ENCODE data around the gene AMBP. TPM values are rescaled to one million over a fixed set of nuclear protein-coding genes. Genes with fewer than 3 reads are reported as not detected.
A peak's percentile ranks its signal among the peaks of the same experiment; 100 is the strongest.

AMBP gene
- total RNA-seq, 4 donors from 2014 or later: not detected

DNA sequence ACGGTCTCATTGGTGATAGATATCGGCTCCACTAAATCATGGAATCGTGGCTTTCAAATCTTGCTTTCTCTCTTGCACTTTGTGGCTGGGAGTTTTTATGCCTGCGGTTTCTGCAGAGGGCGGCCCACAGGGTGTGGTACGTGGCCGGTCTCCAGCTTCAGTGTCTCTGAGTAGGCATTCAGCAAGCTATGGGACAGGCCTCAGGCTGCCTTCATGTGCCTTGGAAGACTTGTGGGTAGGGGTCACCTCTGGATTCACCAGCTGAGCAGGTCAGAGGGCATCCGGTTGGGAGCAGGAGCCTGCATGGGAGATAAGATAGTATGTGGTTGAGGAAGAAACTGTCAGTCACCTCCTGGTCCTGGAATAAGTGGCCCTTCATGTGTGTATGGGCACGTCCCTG is 47.7 kb downstream of the AMBP start:
- H3K4me3 ChIP-seq: no peak overlapping the region
- H3K9me3 ChIP-seq: no peaks in the 10 kb centered on the region
- intact Hi-C loops (cut with DNase I): no loop called here
- H3K36me3 ChIP-seq: peaks cover 7 to 34% (median 14%) of the 10 kb centered on the region in 4 donors
- H3K27ac ChIP-seq (replicated peaks in 1 of 4): no peak overlapping the region
- no peaks in the 10 kb centered on the region for H3K4me1 ChIP-seq
- TF ChIP-seq, protein P1, sequence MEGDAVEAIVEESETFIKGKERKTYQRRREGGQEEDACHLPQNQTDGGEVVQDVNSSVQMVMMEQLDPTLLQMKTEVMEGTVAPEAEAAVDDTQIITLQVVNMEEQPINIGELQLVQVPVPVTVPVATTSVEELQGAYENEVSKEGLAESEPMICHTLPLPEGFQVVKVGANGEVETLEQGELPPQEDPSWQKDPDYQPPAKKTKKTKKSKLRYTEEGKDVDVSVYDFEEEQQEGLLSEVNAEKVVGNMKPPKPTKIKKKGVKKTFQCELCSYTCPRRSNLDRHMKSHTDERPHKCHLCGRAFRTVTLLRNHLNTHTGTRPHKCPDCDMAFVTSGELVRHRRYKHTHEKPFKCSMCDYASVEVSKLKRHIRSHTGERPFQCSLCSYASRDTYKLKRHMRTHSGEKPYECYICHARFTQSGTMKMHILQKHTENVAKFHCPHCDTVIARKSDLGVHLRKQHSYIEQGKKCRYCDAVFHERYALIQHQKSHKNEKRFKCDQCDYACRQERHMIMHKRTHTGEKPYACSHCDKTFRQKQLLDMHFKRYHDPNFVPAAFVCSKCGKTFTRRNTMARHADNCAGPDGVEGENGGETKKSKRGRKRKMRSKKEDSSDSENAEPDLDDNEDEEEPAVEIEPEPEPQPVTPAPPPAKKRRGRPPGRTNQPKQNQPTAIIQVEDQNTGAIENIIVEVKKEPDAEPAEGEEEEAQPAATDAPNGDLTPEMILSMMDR (IDR thresholded peaks at IDR 0.05): no peak
- no peak for TF ChIP-seq POLR2AphosphoS5 (IDR thresholded peaks at IDR 0.05)
- no peak for TF ChIP-seq POLR2A (IDR thresholded peaks at IDR 0.05; ENCODE audit: low read depth)
- TF ChIP-seq EP300 (IDR thresholded peaks at IDR 0.05): no peak
- 89% methylated on average over 9 of the region's 9 CpGs for WGBS
- no peaks in the 10 kb centered on the region for H3K27me3 ChIP-seq
- DNase-seq (ENCODE audit: extremely low spot score): peak; percentile 89

DNA sequence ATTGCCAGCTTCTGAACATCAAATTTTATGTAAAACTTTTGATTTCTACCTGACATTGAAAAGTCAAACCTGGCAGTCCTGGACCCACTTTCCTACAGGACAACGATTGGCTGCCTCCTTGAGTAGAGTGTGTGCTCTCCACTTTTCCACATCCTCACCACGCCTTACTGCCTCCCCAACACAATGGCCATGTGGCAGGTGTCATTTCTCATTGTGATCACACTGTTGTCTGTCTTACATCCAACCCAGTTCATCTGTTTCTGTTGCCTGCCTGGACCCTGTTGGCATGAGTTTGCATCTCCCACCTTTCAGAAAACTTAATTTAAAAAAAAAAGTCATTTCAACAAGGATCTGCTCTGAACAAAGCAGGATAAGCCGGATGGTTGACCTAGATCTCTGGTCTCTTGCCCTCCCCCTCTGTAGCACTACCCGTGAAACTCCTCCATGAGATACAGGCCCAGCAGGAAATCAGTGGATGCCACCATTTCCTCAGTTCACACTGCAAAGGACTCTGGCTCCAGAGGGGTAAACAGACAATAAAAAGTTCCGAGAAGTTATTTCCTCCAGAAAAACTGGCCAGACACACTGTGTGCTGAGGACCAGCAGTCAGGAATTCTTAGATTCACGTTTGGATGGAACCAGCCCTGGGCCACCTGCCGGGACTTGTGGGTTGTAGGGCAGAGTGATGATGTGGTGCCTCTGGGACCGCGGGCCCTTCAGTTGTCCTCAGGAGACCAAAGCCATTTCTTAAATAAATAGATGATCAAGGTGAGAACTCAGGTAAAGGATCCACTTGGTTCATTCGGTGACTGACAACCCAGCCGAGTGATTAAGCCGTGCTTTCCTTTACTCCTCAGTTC is 48.6 kb downstream of the AMBP start:
- TF ChIP-seq, protein P1 (IDR thresholded peaks at IDR 0.05): no peak
- TF ChIP-seq EP300 (IDR thresholded peaks at IDR 0.05) (no peak), POLR2A (IDR thresholded peaks at IDR 0.05; ENCODE audit: low read depth) (no peak), POLR2AphosphoS5 (IDR thresholded peaks at IDR 0.05) (no peak)
- no peaks in the 10 kb centered on the region for H3K4me1 ChIP-seq
- H3K4me3 ChIP-seq: no peak overlapping the region
- H3K9me3 ChIP-seq: peaks cover 0 to under 1% (median 0%) of the 10 kb centered on the region in 4 donors
- no peak overlapping the region for H3K27ac ChIP-seq (replicated peaks in 1 of 4)
- no peaks in the 10 kb centered on the region for H3K27me3 ChIP-seq
- H3K36me3 ChIP-seq: peaks cover 4 to 39% (median 12%) of the 10 kb centered on the region in 4 donors
- 89% methylated on average over 12 of the region's 12 CpGs for WGBS
- DNase-seq (ENCODE audit: extremely low spot score): peak; percentile 82
- intact Hi-C loops (cut with DNase I): no loop called here

DNA sequence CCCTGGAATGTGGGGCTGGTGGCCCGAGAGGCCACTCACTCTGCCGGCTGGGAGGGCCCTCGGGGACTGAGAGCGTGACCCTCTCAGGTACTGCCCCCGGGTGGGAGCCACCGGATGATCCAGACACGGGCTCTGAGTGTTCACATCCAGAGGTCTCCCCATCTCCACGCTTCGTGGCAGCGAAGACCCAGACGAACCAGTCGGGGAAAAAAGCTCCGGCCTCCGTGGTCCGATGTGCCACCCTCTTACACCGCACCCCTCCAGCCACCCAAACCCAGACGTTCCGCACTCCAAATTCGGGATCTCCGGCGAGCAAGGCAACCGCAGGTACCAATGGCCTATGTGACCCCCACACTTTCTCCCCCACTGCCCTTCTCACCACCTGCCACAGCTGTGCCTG is 49.5 kb downstream of the AMBP start:
- H3K36me3 ChIP-seq: peaks cover 4 to 36% (median 10%) of the 10 kb centered on the region in 4 donors
- H3K4me3 ChIP-seq: no peak overlapping the region
- 96% methylated on average over 20 of the region's 22 CpGs for WGBS
- no peak overlapping the region for H3K27ac ChIP-seq (replicated peaks in 1 of 4)
- DNase-seq (ENCODE audit: extremely low spot score): peak; percentile 77
- no peaks in the 10 kb centered on the region for H3K4me1 ChIP-seq
- no peaks in the 10 kb centered on the region for H3K27me3 ChIP-seq
- peaks cover 0 to 5% (median 2%) of the 10 kb centered on the region in 4 donors for H3K9me3 ChIP-seq
- intact Hi-C loops (cut with DNase I): no loop called here
- TF ChIP-seq, protein P1 (IDR thresholded peaks at IDR 0.05): no peak
- no peak for TF ChIP-seq EP300 (IDR thresholded peaks at IDR 0.05)
- TF ChIP-seq POLR2A (IDR thresholded peaks at IDR 0.05; ENCODE audit: low read depth): no peak
- no peak for TF ChIP-seq POLR2AphosphoS5 (IDR thresholded peaks at IDR 0.05)

DNA sequence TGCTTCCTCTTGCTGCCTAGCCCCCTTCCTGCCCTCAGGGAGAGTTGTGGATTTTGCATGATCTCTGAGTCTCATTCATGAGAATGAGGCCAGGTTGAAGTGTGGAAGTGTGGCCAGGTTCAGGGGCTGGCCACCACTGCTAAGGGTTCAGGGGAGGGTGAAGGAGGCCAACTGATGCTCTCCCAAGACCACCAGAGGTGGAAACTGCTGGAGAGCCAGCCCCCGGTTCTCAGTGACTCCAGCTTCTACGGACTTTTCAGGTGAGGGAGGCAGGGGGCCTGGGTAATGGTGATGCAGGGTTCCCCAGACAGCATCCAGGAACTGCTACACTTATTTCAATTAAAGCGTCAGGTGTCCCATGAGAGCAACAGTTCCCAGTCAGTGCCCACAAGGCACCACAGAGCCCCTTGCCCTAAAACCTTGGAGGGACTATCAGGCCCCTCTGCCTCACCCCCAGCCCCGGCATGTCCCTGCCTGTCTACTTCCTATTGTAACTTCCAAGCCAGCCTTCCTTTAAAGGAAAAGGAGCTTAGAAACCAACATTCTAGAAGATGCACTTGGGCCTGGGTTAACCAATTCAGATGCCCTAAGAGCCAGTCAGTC is 50.1 kb downstream of the AMBP start:
- H3K4me3 ChIP-seq: no peak overlapping the region
- no peak overlapping the region for H3K27ac ChIP-seq (replicated peaks in 1 of 4)
- no peaks in the 10 kb centered on the region for H3K4me1 ChIP-seq
- intact Hi-C loops (cut with DNase I): no loop called here
- no peaks in the 10 kb centered on the region for H3K27me3 ChIP-seq
- WGBS: 93% methylated on average over 4 of the region's 4 CpGs
- peak; percentile 81 for DNase-seq (ENCODE audit: extremely low spot score)
- H3K36me3 ChIP-seq: peaks cover 4 to 34% (median 10%) of the 10 kb centered on the region in 4 donors
- H3K9me3 ChIP-seq: peaks cover 0 to 12% (median 8%) of the 10 kb centered on the region in 4 donors
- TF ChIP-seq, protein P1 (IDR thresholded peaks at IDR 0.05): no peak
- TF ChIP-seq POLR2A (IDR thresholded peaks at IDR 0.05; ENCODE audit: low read depth): no peak
- TF ChIP-seq POLR2AphosphoS5 (IDR thresholded peaks at IDR 0.05): no peak
- no peak for TF ChIP-seq EP300 (IDR thresholded peaks at IDR 0.05)

Data from esophagus muscularis mucosa (tissue), 4 donors.